ENCODE measurements around the gene BTLA.

Gene BTLA

DNA sequence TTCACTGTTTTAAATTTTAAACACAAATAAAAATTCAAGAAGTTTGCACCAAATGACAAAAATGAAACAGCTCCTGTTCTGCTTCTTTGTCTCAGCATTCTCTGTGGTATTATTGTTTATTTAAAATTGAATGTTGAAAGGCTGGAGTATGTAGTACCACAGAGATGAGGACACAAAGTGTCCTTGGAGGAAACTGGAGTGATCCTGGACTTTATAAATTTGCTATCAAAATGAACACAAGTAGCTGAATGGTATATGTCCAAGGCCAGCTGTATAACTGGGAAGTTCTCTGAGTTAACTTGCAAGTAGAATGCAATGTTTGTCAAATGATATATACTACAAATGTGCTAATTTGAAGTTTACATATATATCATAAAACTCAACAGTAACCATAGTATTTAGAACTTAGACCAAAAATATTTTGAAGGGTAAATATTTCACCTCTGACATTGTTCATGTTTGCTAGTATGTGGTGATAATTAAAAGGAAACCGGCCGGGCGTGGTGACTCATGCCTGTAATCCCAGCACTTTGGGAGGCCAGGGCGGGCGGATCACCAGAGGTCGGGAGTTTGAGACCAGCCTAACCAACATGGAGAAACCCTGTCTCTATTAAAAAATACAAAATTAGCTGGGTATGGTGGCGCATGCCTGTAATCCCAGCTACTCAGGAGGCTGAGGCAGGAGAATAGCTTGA is 12.3 kb downstream of the BTLA start:
- no peaks in the 10 kb centered on the region for H4K20me1 ChIP-seq (ENCODE audit: insufficient read depth)
- no peak overlapping the region for H3K9ac ChIP-seq
- no peak overlapping the region for H2AFZ ChIP-seq (ENCODE audit: low read depth)

DNA sequence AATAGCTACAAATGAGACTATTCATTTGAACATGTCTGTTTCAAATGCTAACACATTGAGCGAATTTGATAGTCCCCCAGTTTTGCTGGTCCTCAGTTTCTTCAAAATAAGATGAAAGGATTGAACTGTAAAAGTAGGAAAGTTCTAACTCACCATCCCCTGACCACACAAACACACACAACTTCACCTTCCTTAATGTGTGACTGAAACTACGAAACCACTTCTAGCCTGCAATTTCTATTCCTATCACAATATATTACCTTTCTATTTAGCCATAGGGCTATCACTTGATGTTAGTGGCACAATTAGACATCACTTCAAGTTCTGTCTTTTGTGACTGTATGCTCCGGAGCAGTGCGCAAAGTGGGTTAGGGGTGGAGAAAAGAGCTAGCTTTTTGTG is 14.9 kb downstream of the BTLA start:
- Histone ChIP-seq H4K20me1 (ENCODE audit: insufficient read depth) (no peaks in the 10 kb centered on the region), H3K9ac (no peak overlapping the region), H3K36me3 (ENCODE audit: insufficient read depth) (no peaks in the 10 kb centered on the region), H3K27ac (no peak overlapping the region), H3K79me2 (ENCODE audit: insufficient read depth, low read depth) (no peaks in the 10 kb centered on the region), H3K4me3 (IDR thresholded peaks at IDR 0.05; ENCODE audit: insufficient read depth, low read depth, low read length) (no peak overlapping the region), H3K27me3 (ENCODE audit: insufficient read depth, low read depth) (no peaks in the 10 kb centered on the region), H2AFZ (ENCODE audit: low read depth) (no peak overlapping the region), H3K4me1 (ENCODE audit: low read depth, poor library complexity, severe bottlenecking) (peaks cover 10% of the 10 kb centered on the region), H3K4me2 (no peak overlapping the region)
- TF ChIP-seq, protein P1, sequence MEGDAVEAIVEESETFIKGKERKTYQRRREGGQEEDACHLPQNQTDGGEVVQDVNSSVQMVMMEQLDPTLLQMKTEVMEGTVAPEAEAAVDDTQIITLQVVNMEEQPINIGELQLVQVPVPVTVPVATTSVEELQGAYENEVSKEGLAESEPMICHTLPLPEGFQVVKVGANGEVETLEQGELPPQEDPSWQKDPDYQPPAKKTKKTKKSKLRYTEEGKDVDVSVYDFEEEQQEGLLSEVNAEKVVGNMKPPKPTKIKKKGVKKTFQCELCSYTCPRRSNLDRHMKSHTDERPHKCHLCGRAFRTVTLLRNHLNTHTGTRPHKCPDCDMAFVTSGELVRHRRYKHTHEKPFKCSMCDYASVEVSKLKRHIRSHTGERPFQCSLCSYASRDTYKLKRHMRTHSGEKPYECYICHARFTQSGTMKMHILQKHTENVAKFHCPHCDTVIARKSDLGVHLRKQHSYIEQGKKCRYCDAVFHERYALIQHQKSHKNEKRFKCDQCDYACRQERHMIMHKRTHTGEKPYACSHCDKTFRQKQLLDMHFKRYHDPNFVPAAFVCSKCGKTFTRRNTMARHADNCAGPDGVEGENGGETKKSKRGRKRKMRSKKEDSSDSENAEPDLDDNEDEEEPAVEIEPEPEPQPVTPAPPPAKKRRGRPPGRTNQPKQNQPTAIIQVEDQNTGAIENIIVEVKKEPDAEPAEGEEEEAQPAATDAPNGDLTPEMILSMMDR (conservative IDR thresholded peaks at IDR 0.05; ENCODE audit: low read depth, low read length): no peak

More for the DNA sequence above, 12.3 kb downstream of the BTLA start:
- no peak overlapping the region for H3K27ac ChIP-seq
- H3K36me3 ChIP-seq (ENCODE audit: insufficient read depth): no peaks in the 10 kb centered on the region
- H3K79me2 ChIP-seq (ENCODE audit: insufficient read depth, low read depth): no peaks in the 10 kb centered on the region
- H3K4me1 ChIP-seq (ENCODE audit: low read depth, poor library complexity, severe bottlenecking): peaks cover 10% of the 10 kb centered on the region
- H3K4me2 ChIP-seq: no peak overlapping the region
- H3K27me3 ChIP-seq (ENCODE audit: insufficient read depth, low read depth): no peaks in the 10 kb centered on the region
- no peak overlapping the region for H3K4me3 ChIP-seq (IDR thresholded peaks at IDR 0.05; ENCODE audit: insufficient read depth, low read depth, low read length)
- TF ChIP-seq, protein P1 (conservative IDR thresholded peaks at IDR 0.05; ENCODE audit: low read depth, low read length): no peak

DNA sequence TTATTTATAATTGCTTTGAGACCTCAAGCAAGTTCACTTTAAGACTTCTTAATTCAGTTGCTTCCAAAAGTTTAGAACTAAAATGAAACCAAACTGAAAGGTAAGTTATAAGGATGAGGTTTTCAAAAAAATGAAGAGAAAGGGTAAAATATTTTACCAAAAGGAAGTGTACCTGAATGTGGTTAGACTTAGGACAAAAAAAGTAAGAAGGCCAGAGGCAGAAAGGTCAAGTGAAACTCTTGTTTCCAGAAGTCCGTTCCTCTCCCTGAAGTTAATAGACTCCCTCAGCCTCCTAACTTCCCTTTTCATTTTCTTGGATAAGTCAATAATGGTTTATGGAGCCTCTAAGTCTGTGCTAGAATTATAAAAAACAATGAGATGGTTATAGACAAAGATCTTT is 16.6 kb downstream of the BTLA start:
- H2AFZ ChIP-seq (ENCODE audit: low read depth): no peak overlapping the region
- H3K4me2 ChIP-seq: no peak overlapping the region
- no peaks in the 10 kb centered on the region for H3K27me3 ChIP-seq (ENCODE audit: insufficient read depth, low read depth)
- H3K4me1 ChIP-seq (ENCODE audit: low read depth, poor library complexity, severe bottlenecking): peaks cover 10% of the 10 kb centered on the region
- no peak overlapping the region for H3K9ac ChIP-seq
- no peak overlapping the region for H3K4me3 ChIP-seq (IDR thresholded peaks at IDR 0.05; ENCODE audit: insufficient read depth, low read depth, low read length)
- no peaks in the 10 kb centered on the region for H3K79me2 ChIP-seq (ENCODE audit: insufficient read depth, low read depth)
- H3K27ac ChIP-seq: no peak overlapping the region
- no peaks in the 10 kb centered on the region for H4K20me1 ChIP-seq (ENCODE audit: insufficient read depth)
- no peaks in the 10 kb centered on the region for H3K36me3 ChIP-seq (ENCODE audit: insufficient read depth)
- TF ChIP-seq, protein P1 (conservative IDR thresholded peaks at IDR 0.05; ENCODE audit: low read depth, low read length): no peak

DNA sequence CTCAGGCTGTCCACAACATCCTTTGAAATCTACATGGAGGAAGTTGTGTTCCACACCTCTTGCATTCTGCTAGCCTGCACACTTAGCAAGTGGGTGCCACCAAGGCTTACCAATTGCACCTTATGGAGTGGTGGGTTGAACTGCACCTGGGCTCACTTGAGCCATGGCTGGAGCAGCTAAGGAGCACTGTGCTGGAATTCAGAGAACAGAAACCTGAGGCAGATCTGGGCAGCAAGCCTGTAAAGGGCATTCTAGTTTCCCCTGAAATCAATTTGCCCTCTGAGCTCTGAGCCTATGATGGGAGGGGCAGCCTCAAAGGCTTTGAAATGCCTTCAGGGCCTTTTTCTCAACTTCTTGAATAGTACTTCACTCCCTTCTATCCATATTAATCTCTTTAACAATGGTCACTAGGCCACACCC is 18.0 kb downstream of the BTLA start:
- TF ChIP-seq, protein P1 (conservative IDR thresholded peaks at IDR 0.05; ENCODE audit: low read depth, low read length): no peak
- Histone ChIP-seq H4K20me1 (ENCODE audit: insufficient read depth) (no peaks in the 10 kb centered on the region), H3K4me1 (ENCODE audit: low read depth, poor library complexity, severe bottlenecking) (peaks cover 10% of the 10 kb centered on the region), H3K36me3 (ENCODE audit: insufficient read depth) (no peaks in the 10 kb centered on the region), H3K27ac (no peak overlapping the region), H3K79me2 (ENCODE audit: insufficient read depth, low read depth) (no peaks in the 10 kb centered on the region), H3K9ac (no peak overlapping the region), H3K4me3 (IDR thresholded peaks at IDR 0.05; ENCODE audit: insufficient read depth, low read depth, low read length) (no peak overlapping the region), H2AFZ (ENCODE audit: low read depth) (no peak overlapping the region), H3K27me3 (ENCODE audit: insufficient read depth, low read depth) (no peaks in the 10 kb centered on the region), H3K4me2 (no peak overlapping the region)
